HepG2 (cell line): ENCODE measurements around the gene POU2AF2. TPM values are rescaled to one million over a fixed set of nuclear protein-coding genes. Genes with fewer than 3 reads are reported as not detected.

Source experiments
- ATAC-seq: fragments of 200-7000 bp; cut with Tn5 transposase; 3 replicates; pipeline ENCODE4 v1.9.1; 2020; ENCODE audit warnings: mild to moderate bottlenecking, moderate library complexity
- BruUV-seq: library from RNA; stranded (reverse); fragments of 400-500 nt; replicated peaks from 2 replicates; lab custom pipeline; 2021; lab: Mats Ljungman, UMichigan
- CTCF ChIA-PET: fragments of 300-600 bp; formaldehyde crosslinking; extraction: SDS; loops from one replicate; lab custom pipeline; 2021; ENCODE audit warnings: low total read pairs, inconsistent platforms, low intra/inter-chr PET ratio; lab: Yijun Ruan, JAX
- POLR2A ChIA-PET: fragments of 350-600 bp; sonication (Branson Sonifier 250); formaldehyde crosslinking; loops from one replicate; lab custom pipeline; 2020; ENCODE audit warnings: antibody characterized with exemption, inconsistent platforms; lab: Yijun Ruan, JAX
- DNase-seq: peaks from one replicate; pipeline ENCODE4 v3.0.0-alpha.2; 2015; ENCODE audit warnings: low spot score
- FAIRE-seq: peaks from 3 replicates; lab custom pipeline; 2011; peaks lifted over from hg19 to GRCh38; lab: Jason Lieb, UNC
- H2AFZ ChIP-seq: one replicate; pipeline ENCODE4 v1.6.1; 2011; ENCODE audit warnings: low read length, inconsistent platforms
- H3K27ac ChIP-seq: fragments of 300-600 bp; 3 replicates; pipeline ENCODE4 v1.8.0; 2011; ENCODE audit warnings: mixed run types, mild to moderate bottlenecking, mixed read lengths, low read length, inconsistent platforms; ENCODE audit not compliant: insufficient read depth; ENCODE audit errors: extremely low read length
- H3K27me3 ChIP-seq, 2 experiments: fragments of 200-600 bp in 1 of 2; 2 replicates in 1 of 2; 3 replicates in 1 of 2; pipeline versions ENCODE4 v1.6.0 to v1.8.0; 2011; ENCODE audit warnings: low read length in 2 of 2, mild to moderate bottlenecking in 2 of 2, moderate library complexity in 2 of 2, inconsistent platforms in 1 of 2; ENCODE audit not compliant: insufficient read depth in 2 of 2, control insufficient read depth in 1 of 2
- H3K36me3 ChIP-seq, 2 experiments: fragments of 200-600 bp in 1 of 2; replicated peaks in 1 of 2; 2 replicates in 1 of 2; 3 replicates in 1 of 2; pipeline versions ENCODE4 v1.5.1 to v1.8.0; 2011; ENCODE audit warnings: low read length in 2 of 2, inconsistent platforms in 1 of 2; ENCODE audit not compliant: insufficient read depth in 2 of 2, control insufficient read depth in 1 of 2
- H3K4me1 ChIP-seq: 2 replicates; pipeline ENCODE4 v1.5.1; 2012; ENCODE audit warnings: low read length, inconsistent platforms; ENCODE audit not compliant: insufficient read depth
- H3K4me2 ChIP-seq: 2 replicates; pipeline ENCODE4 v1.6.0; 2011; ENCODE audit warnings: low read depth, low read length, inconsistent platforms
- H3K4me3 ChIP-seq, 3 experiments: fragments of 200-600 bp in 1 of 3; sonication (generic), shearing (Covaris generic) in 1 of 3; replicated peaks in 1 of 3; 2 replicates each; pipeline ENCODE4 v1.5.1; 2011 to 2016; ENCODE audit warnings: low read length in 3 of 3, inconsistent platforms in 2 of 3, low read depth in 2 of 3, mild to moderate bottlenecking in 2 of 3, control low read depth in 1 of 3, mixed read lengths in 1 of 3; ENCODE audit not compliant: insufficient read depth in 1 of 3
- H3K79me2 ChIP-seq: one replicate; pipeline ENCODE4 v1.6.1; 2011; ENCODE audit warnings: low read length, inconsistent platforms; ENCODE audit not compliant: insufficient read depth
- H3K9ac ChIP-seq: 2 replicates; pipeline ENCODE4 v1.6.0; 2011; ENCODE audit warnings: mild to moderate bottlenecking, low read depth, low read length, inconsistent platforms; ENCODE audit not compliant: insufficient read depth
- H3K9me3 ChIP-seq: 2 replicates; pipeline ENCODE4 v1.5.1; 2012; ENCODE audit warnings: mild to moderate bottlenecking, low read length
- H4K20me1 ChIP-seq: 2 replicates; pipeline ENCODE4 v1.6.0; 2011; ENCODE audit warnings: inconsistent platforms, mild to moderate bottlenecking, low read length, moderate library complexity; ENCODE audit not compliant: insufficient read depth
- CCDC6 ChIP-seq: sonication (generic); formaldehyde crosslinking; IDR thresholded peaks from 2 replicates; pipeline ENCODE4 v1.8.1; 2022; ENCODE audit warnings: mild to moderate bottlenecking, missing genetic modification reagents, moderate library complexity
- MED1 ChIP-seq: sonication (generic); formaldehyde crosslinking; IDR thresholded peaks from 2 replicates; pipeline ENCODE4 v1.4.0; 2020; ENCODE audit warnings: missing genetic modification reagents
- RBM22 ChIP-seq: fragments of 200-400 bp; formaldehyde crosslinking; optimal IDR thresholded peaks from 2 replicates; pipeline ENCODE3; 2017; ENCODE audit warnings: mild to moderate bottlenecking, low read length, moderate library complexity
- SIN3B ChIP-seq: fragments of 150-350 bp; IDR thresholded peaks from 2 replicates; pipeline ENCODE4 v1.6.1; 2014; ENCODE audit warnings: low read length
- TAF1 ChIP-seq: sonication (generic); formaldehyde crosslinking; IDR thresholded peaks from 2 replicates; pipeline ENCODE4 v1.4.0; 2020; ENCODE audit warnings: missing genetic modification reagents
- TBP ChIP-seq: sonication (generic); formaldehyde crosslinking; IDR thresholded peaks from 2 replicates; pipeline ENCODE4 v1.5.0; 2020; ENCODE audit warnings: missing genetic modification reagents
- THAP8 ChIP-seq: sonication (generic); formaldehyde crosslinking; IDR thresholded peaks from 2 replicates; pipeline ENCODE4 v1.5.1; 2020; ENCODE audit warnings: missing genetic modification reagents, mild to moderate bottlenecking, borderline replicate concordance
- ZFP41 ChIP-seq: sonication (generic); formaldehyde crosslinking; IDR thresholded peaks from 2 replicates; pipeline ENCODE4 v1.4.0; 2020; ENCODE audit warnings: mild to moderate bottlenecking, missing genetic modification reagents, borderline replicate concordance
- ZMAT3 ChIP-seq: sonication (generic); formaldehyde crosslinking; conservative IDR thresholded peaks from 2 replicates; pipeline ENCODE4 v1.7.0; 2021; ENCODE audit warnings: missing genetic modification reagents
- ZNF12 ChIP-seq: sonication (generic); formaldehyde crosslinking; IDR thresholded peaks from 2 replicates; pipeline ENCODE4 v1.5.0; 2020; ENCODE audit warnings: missing genetic modification reagents
- ZNF7 ChIP-seq: IDR thresholded peaks from 2 replicates; pipeline ENCODE4 v1.6.1; 2016; ENCODE audit warnings: missing biosample characterization, missing genetic modification reagents
- ZNF746 ChIP-seq: sonication (generic); formaldehyde crosslinking; IDR thresholded peaks from 2 replicates; pipeline ENCODE4 v1.8.0; 2022; ENCODE audit warnings: mild to moderate bottlenecking, missing genetic modification reagents
- WGBS: methylation state at CpG from one replicate; pipeline ENCODE4 v1.1.6; 2017; ENCODE audit warnings: low lambda C conversion rate; 5-methylcytosine and 5-hydroxymethylcytosine counted together
- in situ Hi-C: cut with HindIII; loops from 2 replicates; pipeline ENCODE4 v1.10.0; 2017; ENCODE audit warnings: low pct_unique_long_range_greater_than_20kb; ENCODE audit not compliant: extremely low pct_ligation_motif_present
- intact Hi-C: fragments of 100-400 bp; cut with micrococcal nuclease; formaldehyde crosslinking; loops from one replicate; pipeline ENCODE4 v1.10.0; 2022; ENCODE audit not compliant: unreplicated experiment
- polyA plus RNA-seq, 8 experiments: library from polyadenylated mRNA; depleted of rRNA in 3 of 8; stranded (reverse) in 7 of 8; unstranded in 1 of 8; fragments of >200 nt; fragmentation: Illumina TruSeq in 4 of 8; extraction: Trizol in 4 of 8; gene quantifications; 2 replicates each; pipeline versions ENCODE4 v1.2.1 to v1.2.3, GENCODE V29; 2011 to 2016; ENCODE audit warnings: low read depth in 4 of 8, missing spikeins in 1 of 8, mixed read lengths in 1 of 8; ENCODE audit not compliant: insufficient read depth in 1 of 8
- total RNA-seq, 5 experiments: library from RNA; depleted of rRNA; stranded (reverse); fragments of >200 nt; fragmentation: Illumina TruSeq; extraction: Trizol; gene quantifications; 2 replicates each; pipeline ENCODE4 v1.2.3, GENCODE V29; 2016; ENCODE audit warnings: low read depth in 1 of 5
- TF ChIP-seq, protein P1 (sequence below): sonication (generic); formaldehyde crosslinking; IDR thresholded peaks from 2 replicates; pipeline ENCODE4 v1.4.0; 2020; ENCODE audit warnings: missing genetic modification reagents
- TF ChIP-seq, protein P2 (sequence below): IDR thresholded peaks from 2 replicates; pipeline ENCODE4 v1.6.1; 2016; ENCODE audit warnings: mild to moderate bottlenecking
- TF ChIP-seq, protein P3 (sequence below): sonication (generic); formaldehyde crosslinking; conservative IDR thresholded peaks from 2 replicates; pipeline ENCODE4 v1.8.0; 2022; ENCODE audit warnings: low read depth, missing genetic modification reagents

POU2AF2 gene
- total and polyA plus RNA-seq, 2 of the 13 experiments (the other 11 are each of a cell fraction or from before 2014, with no cell fraction given) = 0.11 TPM; not detected in 1

DNA sequence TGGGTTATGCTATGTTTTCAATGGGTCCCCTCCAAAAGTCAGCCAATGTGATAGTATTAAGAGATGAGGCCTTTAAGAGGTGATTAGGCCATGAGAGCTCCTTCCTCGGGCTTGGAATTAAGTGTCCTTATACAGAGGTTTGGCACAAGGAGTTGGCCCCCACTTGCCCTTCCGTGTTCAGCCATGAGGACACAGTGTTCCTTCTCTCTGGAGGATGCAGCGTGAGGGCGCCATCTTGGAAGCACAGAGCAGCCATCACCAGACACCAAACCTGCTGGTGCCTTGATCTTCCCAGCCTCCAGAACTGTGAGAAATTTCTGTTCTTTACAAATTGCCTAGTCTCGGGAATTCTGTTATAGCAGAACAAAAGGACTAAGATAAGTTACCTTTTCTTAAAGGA lies 79.7 kb downstream of the POU2AF2 start:
- H3K4me3 ChIP-seq = no peak overlapping the region
- TF ChIP-seq MED1 (CRISPR knock-in tag) (no peak), ZNF7 (CRISPR knock-in tag) (no peak), ZNF12 (CRISPR knock-in tag) (no peak), TBP (no peak), THAP8 (CRISPR knock-in tag) (no peak), CCDC6 (CRISPR knock-in tag) (no peak), RBM22 (no peak), ZNF746 (no peak), TAF1 (CRISPR knock-in tag) (no peak), ZFP41 (CRISPR knock-in tag) (no peak), SIN3B (no peak), ZMAT3 (CRISPR knock-in tag) (no peak)
- TF ChIP-seq, protein P1, sequence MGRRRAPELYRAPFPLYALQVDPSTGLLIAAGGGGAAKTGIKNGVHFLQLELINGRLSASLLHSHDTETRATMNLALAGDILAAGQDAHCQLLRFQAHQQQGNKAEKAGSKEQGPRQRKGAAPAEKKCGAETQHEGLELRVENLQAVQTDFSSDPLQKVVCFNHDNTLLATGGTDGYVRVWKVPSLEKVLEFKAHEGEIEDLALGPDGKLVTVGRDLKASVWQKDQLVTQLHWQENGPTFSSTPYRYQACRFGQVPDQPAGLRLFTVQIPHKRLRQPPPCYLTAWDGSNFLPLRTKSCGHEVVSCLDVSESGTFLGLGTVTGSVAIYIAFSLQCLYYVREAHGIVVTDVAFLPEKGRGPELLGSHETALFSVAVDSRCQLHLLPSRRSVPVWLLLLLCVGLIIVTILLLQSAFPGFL (CRISPR knock-in tag) = no peak
- TF ChIP-seq, protein P2, sequence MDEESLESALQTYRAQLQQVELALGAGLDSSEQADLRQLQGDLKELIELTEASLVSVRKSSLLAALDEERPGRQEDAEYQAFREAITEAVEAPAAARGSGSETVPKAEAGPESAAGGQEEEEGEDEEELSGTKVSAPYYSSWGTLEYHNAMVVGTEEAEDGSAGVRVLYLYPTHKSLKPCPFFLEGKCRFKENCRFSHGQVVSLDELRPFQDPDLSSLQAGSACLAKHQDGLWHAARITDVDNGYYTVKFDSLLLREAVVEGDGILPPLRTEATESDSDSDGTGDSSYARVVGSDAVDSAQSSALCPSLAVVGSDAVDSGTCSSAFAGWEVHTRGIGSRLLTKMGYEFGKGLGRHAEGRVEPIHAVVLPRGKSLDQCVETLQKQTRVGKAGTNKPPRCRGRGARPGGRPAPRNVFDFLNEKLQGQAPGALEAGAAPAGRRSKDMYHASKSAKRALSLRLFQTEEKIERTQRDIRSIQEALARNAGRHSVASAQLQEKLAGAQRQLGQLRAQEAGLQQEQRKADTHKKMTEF (CRISPR knock-in tag) = no peak
- TF ChIP-seq, protein P3, sequence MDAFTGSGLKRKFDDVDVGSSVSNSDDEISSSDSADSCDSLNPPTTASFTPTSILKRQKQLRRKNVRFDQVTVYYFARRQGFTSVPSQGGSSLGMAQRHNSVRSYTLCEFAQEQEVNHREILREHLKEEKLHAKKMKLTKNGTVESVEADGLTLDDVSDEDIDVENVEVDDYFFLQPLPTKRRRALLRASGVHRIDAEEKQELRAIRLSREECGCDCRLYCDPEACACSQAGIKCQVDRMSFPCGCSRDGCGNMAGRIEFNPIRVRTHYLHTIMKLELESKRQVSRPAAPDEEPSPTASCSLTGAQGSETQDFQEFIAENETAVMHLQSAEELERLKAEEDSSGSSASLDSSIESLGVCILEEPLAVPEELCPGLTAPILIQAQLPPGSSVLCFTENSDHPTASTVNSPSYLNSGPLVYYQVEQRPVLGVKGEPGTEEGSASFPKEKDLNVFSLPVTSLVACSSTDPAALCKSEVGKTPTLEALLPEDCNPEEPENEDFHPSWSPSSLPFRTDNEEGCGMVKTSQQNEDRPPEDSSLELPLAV (CRISPR knock-in tag) = no peak
- no peak overlapping the region for H3K4me2 ChIP-seq
- 99% methylated on average over 3 of the region's 5 CpGs for WGBS
- H3K27me3 ChIP-seq = no peaks in the 10 kb centered on the region
- intact Hi-C loops (no loop called here), in situ Hi-C loops (no loop called here)
- H3K27ac ChIP-seq = no peak overlapping the region
- H2AFZ ChIP-seq = no peak overlapping the region
- H4K20me1 ChIP-seq = no peaks in the 10 kb centered on the region
- DNase-seq (no peak), ATAC-seq (no peak), FAIRE-seq (no peak)
- no peak overlapping the region for H3K9ac ChIP-seq
- ChIA-PET POLR2A (interaction anchor here (2.4 kb wide), 1 partner anchor 10 kb away, joined by 13 read pairs; no protein-coding TSS in a partner anchor), CTCF (no interaction called here)
- no peaks in the 10 kb centered on the region for H3K36me3 ChIP-seq
- no peaks in the 10 kb centered on the region for H3K9me3 ChIP-seq
- peaks cover 65% of the 10 kb centered on the region for H3K4me1 ChIP-seq
- H3K79me2 ChIP-seq = no peaks in the 10 kb centered on the region
- BruUV-seq = no TSS peak
